ENCODE results near the gene LRRC59. TPM values are rescaled to one million over a fixed set of nuclear protein-coding genes. Genes with fewer than 3 reads are reported as not detected.

LRRC59 gene
- total RNA-seq, 1 donor from 2014 or later = 185 TPM

DNA sequence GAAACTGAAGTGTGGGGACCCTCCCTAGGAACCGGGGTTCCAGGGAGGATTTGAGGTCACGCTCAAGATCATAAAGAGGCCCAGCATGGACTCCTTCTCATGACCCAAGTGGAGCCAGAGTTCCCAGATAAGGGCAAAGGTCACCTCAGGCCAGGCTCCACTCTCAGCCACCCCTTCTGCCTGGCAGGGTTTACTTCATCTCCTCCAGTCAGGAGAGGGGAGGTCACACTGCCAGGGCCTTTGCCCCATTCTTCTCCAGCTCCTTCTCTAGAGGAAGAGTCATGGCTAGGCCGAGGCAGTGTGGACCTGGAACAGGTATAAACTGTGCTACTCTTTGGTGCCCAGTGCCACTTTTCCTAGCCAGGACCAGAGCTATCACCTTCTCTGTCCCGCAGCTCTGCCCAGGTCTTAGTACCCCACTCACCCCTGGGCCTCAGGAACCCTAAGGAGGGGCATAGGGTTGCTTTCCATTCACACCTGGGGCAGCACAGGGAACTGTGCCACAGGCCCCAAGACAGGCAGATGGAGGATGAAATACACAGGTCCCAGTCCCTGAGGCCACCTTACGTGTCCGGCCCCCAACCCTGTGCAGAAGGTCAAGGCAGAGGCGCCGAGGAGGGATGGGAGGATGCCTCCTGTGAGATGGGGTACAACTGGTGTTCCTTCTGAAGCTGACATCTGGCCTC is 27.8 kb upstream of the LRRC59 start:
- peak overlapping the region; percentile 59 for H3K4me3 ChIP-seq (ENCODE audit: insufficient read depth, low read depth, low read length)
- H3K27ac ChIP-seq (ENCODE audit: low read depth, low read length) = peak overlapping the region; percentile 51
- H3K79me2 ChIP-seq (ENCODE audit: insufficient read depth, low read length) = no peaks in the 10 kb centered on the region
- Mint-ChIP-seq H3K9me3 (ENCODE audit: unreplicated experiment) (peaks cover 2% of the 10 kb centered on the region), H3K36me3 (ENCODE audit: low read depth, unreplicated experiment) (peaks cover 7% of the 10 kb centered on the region), H3K27me3 (ENCODE audit: low read depth, unreplicated experiment) (no peaks in the 10 kb centered on the region), H3K4me3 (ENCODE audit: unreplicated experiment) (peak overlapping the region; percentile 77), H3K27ac (ENCODE audit: unreplicated experiment) (no peak overlapping the region), H3K4me1 (ENCODE audit: low read depth, unreplicated experiment) (peaks cover 23% of the 10 kb centered on the region)
- TF ChIP-seq, protein P1, sequence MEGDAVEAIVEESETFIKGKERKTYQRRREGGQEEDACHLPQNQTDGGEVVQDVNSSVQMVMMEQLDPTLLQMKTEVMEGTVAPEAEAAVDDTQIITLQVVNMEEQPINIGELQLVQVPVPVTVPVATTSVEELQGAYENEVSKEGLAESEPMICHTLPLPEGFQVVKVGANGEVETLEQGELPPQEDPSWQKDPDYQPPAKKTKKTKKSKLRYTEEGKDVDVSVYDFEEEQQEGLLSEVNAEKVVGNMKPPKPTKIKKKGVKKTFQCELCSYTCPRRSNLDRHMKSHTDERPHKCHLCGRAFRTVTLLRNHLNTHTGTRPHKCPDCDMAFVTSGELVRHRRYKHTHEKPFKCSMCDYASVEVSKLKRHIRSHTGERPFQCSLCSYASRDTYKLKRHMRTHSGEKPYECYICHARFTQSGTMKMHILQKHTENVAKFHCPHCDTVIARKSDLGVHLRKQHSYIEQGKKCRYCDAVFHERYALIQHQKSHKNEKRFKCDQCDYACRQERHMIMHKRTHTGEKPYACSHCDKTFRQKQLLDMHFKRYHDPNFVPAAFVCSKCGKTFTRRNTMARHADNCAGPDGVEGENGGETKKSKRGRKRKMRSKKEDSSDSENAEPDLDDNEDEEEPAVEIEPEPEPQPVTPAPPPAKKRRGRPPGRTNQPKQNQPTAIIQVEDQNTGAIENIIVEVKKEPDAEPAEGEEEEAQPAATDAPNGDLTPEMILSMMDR (IDR thresholded peaks at IDR 0.05; ENCODE audit: insufficient read depth, low read depth, low read length) = no peak
- TF ChIP-seq EZH2 (IDR thresholded peaks at IDR 0.05; ENCODE audit: insufficient read depth, low read length) = no peak
- no peaks in the 10 kb centered on the region for H3K27me3 ChIP-seq (ENCODE audit: insufficient read depth, low read length)
- H3K9me3 ChIP-seq (ENCODE audit: insufficient read depth, low read depth, low read length) = no peaks in the 10 kb centered on the region
- no peak for DNase-seq (ENCODE audit: low read depth)
- H3K36me3 ChIP-seq (ENCODE audit: insufficient read depth, low read length) = no peaks in the 10 kb centered on the region
- peak overlapping the region; percentile 93 for H2AFZ ChIP-seq (ENCODE audit: low read depth, low read length)
- peaks cover 27% of the 10 kb centered on the region for H3K4me1 ChIP-seq (ENCODE audit: insufficient read depth, low read length)
- no peaks in the 10 kb centered on the region for H4K20me1 ChIP-seq (ENCODE audit: insufficient read depth, low read length)
- FAIRE-seq = no peak
- peak overlapping the region; percentile 82 for H3K9ac ChIP-seq (ENCODE audit: low read length)
- peak overlapping the region; percentile 89 for H3K4me2 ChIP-seq (ENCODE audit: low read length)

GRCh38 chr17:50424246-50424995 is 27.1 kb upstream of the LRRC59 start:
- no peak overlapping the region for H3K4me3 ChIP-seq (ENCODE audit: insufficient read depth, low read depth, low read length)
- Mint-ChIP-seq H3K9me3 (ENCODE audit: unreplicated experiment) (peaks cover 2% of the 10 kb centered on the region), H3K27me3 (ENCODE audit: low read depth, unreplicated experiment) (no peaks in the 10 kb centered on the region), H3K27ac (ENCODE audit: unreplicated experiment) (peak overlapping the region; percentile 92), H3K36me3 (ENCODE audit: low read depth, unreplicated experiment) (peaks cover 4% of the 10 kb centered on the region), H3K4me1 (ENCODE audit: low read depth, unreplicated experiment) (peaks cover 23% of the 10 kb centered on the region), H3K4me3 (ENCODE audit: unreplicated experiment) (peak overlapping the region; percentile 77)
- no peaks in the 10 kb centered on the region for H3K9me3 ChIP-seq (ENCODE audit: insufficient read depth, low read depth, low read length)
- no peaks in the 10 kb centered on the region for H3K27me3 ChIP-seq (ENCODE audit: insufficient read depth, low read length)
- H3K27ac ChIP-seq (ENCODE audit: low read depth, low read length) = peak overlapping the region; percentile 38
- FAIRE-seq (no peak), DNase-seq (ENCODE audit: low read depth) (no peak)
- no peak overlapping the region for H3K9ac ChIP-seq (ENCODE audit: low read length)
- peak overlapping the region; percentile 7 for H2AFZ ChIP-seq (ENCODE audit: low read depth, low read length)
- TF ChIP-seq, protein P1 (IDR thresholded peaks at IDR 0.05; ENCODE audit: insufficient read depth, low read depth, low read length) = no peak
- no peak for TF ChIP-seq EZH2 (IDR thresholded peaks at IDR 0.05; ENCODE audit: insufficient read depth, low read length)
- no peaks in the 10 kb centered on the region for H3K79me2 ChIP-seq (ENCODE audit: insufficient read depth, low read length)
- H4K20me1 ChIP-seq (ENCODE audit: insufficient read depth, low read length) = no peaks in the 10 kb centered on the region
- H3K36me3 ChIP-seq (ENCODE audit: insufficient read depth, low read length) = no peaks in the 10 kb centered on the region
- peak overlapping the region; percentile 89 for H3K4me2 ChIP-seq (ENCODE audit: low read length)
- H3K4me1 ChIP-seq (ENCODE audit: insufficient read depth, low read length) = peaks cover 27% of the 10 kb centered on the region
